K562 (cell line): ENCODE data around the gene BEST2. TPM values are rescaled to one million over a fixed set of nuclear protein-coding genes. Genes with fewer than 3 reads are reported as not detected.

ENCODE experiments used
- CBFA2T2 ChIP-seq: fragments of 450-650 bp; conservative IDR thresholded peaks from 2 replicates; pipeline ENCODE4 v1.6.1; 2017; ENCODE audit warnings: mild to moderate bottlenecking
- DPF2 ChIP-seq: fragments of 450-650 bp; IDR thresholded peaks from 2 replicates; pipeline ENCODE4 v1.6.1; 2016
- E2F5 ChIP-seq: sonication (generic); formaldehyde crosslinking; IDR thresholded peaks from 2 replicates; pipeline ENCODE4 v1.8.0; 2022; ENCODE audit warnings: mild to moderate bottlenecking, missing genetic modification reagents
- E2F8 ChIP-seq: fragments of 450-650 bp; IDR thresholded peaks from 2 replicates; pipeline ENCODE4 v1.7.1; 2018; ENCODE audit warnings: mild to moderate bottlenecking, low read depth; ENCODE audit not compliant: partially characterized antibody
- ESRRA ChIP-seq: fragments of 450-650 bp; IDR thresholded peaks from 2 replicates; pipeline ENCODE4 v1.6.1; 2014; ENCODE audit warnings: low read depth, mild to moderate bottlenecking, moderate library complexity, borderline replicate concordance
- GABPA ChIP-seq: fragments of 200-800 bp; sonication (Bioruptor generic); conservative IDR thresholded peaks from 2 replicates; pipeline ENCODE4 v1.6.1; 2016; ENCODE audit warnings: low read depth, missing genetic modification characterization, missing compliant biosample characterization
- GABPB1 ChIP-seq: sonication (generic); formaldehyde crosslinking; IDR thresholded peaks from 2 replicates; pipeline ENCODE4 v1.8.0; 2022; ENCODE audit warnings: mild to moderate bottlenecking, missing genetic modification reagents
- KDM4B ChIP-seq, 2 experiments: fragments of 450-650 bp in 1 of 2; sonication (generic) in 1 of 2; IDR thresholded peaks; 2 replicates each; pipeline ENCODE4 v1.6.1; 2016 to 2017; ENCODE audit warnings: borderline replicate concordance in 2 of 2, antibody characterized with exemption in 1 of 2, low read depth in 1 of 2, mild to moderate bottlenecking in 1 of 2
- SPI1 ChIP-seq: IDR thresholded peaks from 2 replicates; pipeline ENCODE4 v1.6.1; 2011; ENCODE audit warnings: low read depth, low read length, control low read depth, borderline replicate concordance
- TRIM24 ChIP-seq, 2 experiments: fragments of 450-650 bp; IDR thresholded peaks; 2 replicates each; pipeline ENCODE4 v1.6.1; 2016
- ZNF217 ChIP-seq: sonication (generic); formaldehyde crosslinking; IDR thresholded peaks from 2 replicates; pipeline ENCODE4 v1.8.0; 2022; ENCODE audit warnings: mild to moderate bottlenecking, missing genetic modification reagents
- ZNF239 ChIP-seq: fragments of 250-450 bp; sonication (Bioruptor Pico); IDR thresholded peaks from 2 replicates; pipeline ENCODE4 v1.4.0; 2020; ENCODE audit warnings: mild to moderate bottlenecking
- ZNF274 ChIP-seq: IDR thresholded peaks from 2 replicates; pipeline ENCODE4 v1.6.1; 2011; ENCODE audit warnings: low read depth, mild to moderate bottlenecking, low read length, moderate library complexity, borderline replicate concordance
- ZNF778 ChIP-seq: fragments of 450-650 bp; formaldehyde crosslinking; IDR thresholded peaks from 2 replicates; pipeline ENCODE4 v1.4.0; 2020; ENCODE audit warnings: mild to moderate bottlenecking, moderate library complexity
- polyA plus RNA-seq, 8 experiments: library from polyadenylated mRNA; depleted of rRNA in 4 of 8; stranded (reverse) in 5 of 8; unstranded in 3 of 8; fragments of >200 nt; fragmentation: Nextera tagmentation in 2 of 8; fragmentation: Illumina TruSeq in 1 of 8; extraction: Ambion mirVana in 2 of 8; extraction: Trizol in 1 of 8; gene quantifications; 2 replicates each; pipeline versions ENCODE4 v1.2.1 to v1.2.3, GENCODE V29; 2011 to 2014; ENCODE audit warnings: inconsistent platforms in 1 of 8, missing spikeins in 1 of 8
- total RNA-seq, 7 experiments: library from RNA; depleted of rRNA in 6 of 7; stranded (reverse); fragments of >200 nt in 6 of 7; fragmentation: Illumina TruSeq in 2 of 7; extraction: Trizol in 2 of 7; gene quantifications; 2 replicates each; pipeline versions ENCODE4 v1.2.1 to v1.2.3, GENCODE V29; 2011 to 2021; ENCODE audit warnings: low replicate concordance in 1 of 7
- TF ChIP-seq, protein P1 (sequence below): fragments of 250-450 bp; sonication (Bioruptor Pico); IDR thresholded peaks from 2 replicates; pipeline ENCODE4 v1.5.0; 2020; ENCODE audit warnings: mild to moderate bottlenecking, borderline replicate concordance
- TF ChIP-seq, protein P2 (sequence below): fragments of 450-650 bp; IDR thresholded peaks from 2 replicates; pipeline ENCODE4 v1.6.1; 2017; ENCODE audit warnings: antibody characterized with exemption, mild to moderate bottlenecking

BEST2 gene
- total and polyA plus RNA-seq, 9 of the 15 experiments (the other 6 are each of a cell fraction or from before 2014, with no cell fraction given) = not detected

DNA sequence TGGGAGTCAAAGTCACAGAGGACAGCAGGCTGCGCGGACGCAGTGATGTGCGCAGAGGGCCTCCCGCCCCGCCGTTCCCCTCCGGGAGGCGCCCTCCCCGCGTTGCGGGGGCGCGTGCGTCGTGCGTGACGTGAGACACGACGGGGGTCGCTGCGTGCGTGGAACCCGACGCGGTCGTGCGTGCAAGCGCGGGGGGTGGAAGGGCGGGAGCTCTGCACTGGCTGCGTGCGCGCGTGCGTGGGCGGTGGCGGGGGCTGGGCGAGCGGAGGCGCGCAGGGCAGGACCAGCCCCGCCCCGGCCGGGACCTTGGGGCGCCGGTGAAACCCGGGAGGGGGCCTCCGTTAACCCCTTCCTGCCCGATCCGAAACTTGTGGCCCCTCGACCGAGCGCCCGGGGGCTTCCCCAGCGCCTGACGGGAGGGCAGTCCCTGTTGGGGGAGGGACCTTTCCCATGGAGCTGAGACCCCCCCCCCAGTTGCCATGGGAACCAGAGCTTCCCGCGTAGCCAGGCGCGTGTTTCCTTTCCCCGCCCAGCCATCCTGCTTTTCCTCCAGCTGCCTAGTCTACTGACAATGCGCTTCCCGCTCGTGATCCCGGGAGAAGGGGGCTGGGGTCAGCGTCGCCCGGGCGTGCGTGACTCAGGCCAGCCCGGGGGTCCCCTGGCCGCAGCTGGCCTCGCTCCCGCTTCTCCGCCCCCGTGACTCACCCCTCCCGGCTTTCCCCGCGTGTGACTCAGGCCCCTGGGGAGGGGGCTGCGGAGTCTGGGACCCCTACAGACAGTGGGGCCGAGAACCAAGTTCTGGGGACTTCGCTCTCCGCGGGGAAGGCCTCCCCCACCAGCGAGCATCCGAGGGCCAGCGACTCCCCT lies 31.1 kb downstream of the BEST2 start (continued):
- no peak for TF ChIP-seq ZNF217 (CRISPR knock-in tag)
- TF ChIP-seq ZNF274 = no peak
- no peak for TF ChIP-seq ZNF778
- peak; percentile 61 for TF ChIP-seq E2F8
- peak in 1 of 2 experiments; percentile 23; a peak in 1 of 4 replicates for TF ChIP-seq KDM4B (IDR thresholded peaks at IDR 0.05; ENCODE audit: borderline replicate concordance in 2 of 2, low read depth in 1 of 2)
- TF ChIP-seq E2F5 = peak; percentile 75; the same call in 1 of the 2 replicates
- no peak for TF ChIP-seq ZNF239
- 0 out of 2 replicates have a peak, but pooled peaks have one; percentile 5 for TF ChIP-seq CBFA2T2
- TF ChIP-seq, protein P1, sequence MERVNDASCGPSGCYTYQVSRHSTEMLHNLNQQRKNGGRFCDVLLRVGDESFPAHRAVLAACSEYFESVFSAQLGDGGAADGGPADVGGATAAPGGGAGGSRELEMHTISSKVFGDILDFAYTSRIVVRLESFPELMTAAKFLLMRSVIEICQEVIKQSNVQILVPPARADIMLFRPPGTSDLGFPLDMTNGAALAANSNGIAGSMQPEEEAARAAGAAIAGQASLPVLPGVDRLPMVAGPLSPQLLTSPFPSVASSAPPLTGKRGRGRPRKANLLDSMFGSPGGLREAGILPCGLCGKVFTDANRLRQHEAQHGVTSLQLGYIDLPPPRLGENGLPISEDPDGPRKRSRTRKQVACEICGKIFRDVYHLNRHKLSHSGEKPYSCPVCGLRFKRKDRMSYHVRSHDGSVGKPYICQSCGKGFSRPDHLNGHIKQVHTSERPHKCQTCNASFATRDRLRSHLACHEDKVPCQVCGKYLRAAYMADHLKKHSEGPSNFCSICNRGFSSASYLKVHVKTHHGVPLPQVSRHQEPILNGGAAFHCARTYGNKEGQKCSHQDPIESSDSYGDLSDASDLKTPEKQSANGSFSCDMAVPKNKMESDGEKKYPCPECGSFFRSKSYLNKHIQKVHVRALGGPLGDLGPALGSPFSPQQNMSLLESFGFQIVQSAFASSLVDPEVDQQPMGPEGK (CRISPR knock-in tag) = peak; percentile 71; the same call in 1 of the 2 replicates
- 0 out of 4 replicates have a peak, but pooled peaks of 1 of the 2 experiments have one; percentile 10 for TF ChIP-seq TRIM24 (IDR thresholded peaks at IDR 0.05)
- TF ChIP-seq GABPB1 (CRISPR knock-in tag) = peak; percentile 71
- TF ChIP-seq ESRRA = peak; percentile 86
- no peak for TF ChIP-seq SPI1
- TF ChIP-seq, protein P2, sequence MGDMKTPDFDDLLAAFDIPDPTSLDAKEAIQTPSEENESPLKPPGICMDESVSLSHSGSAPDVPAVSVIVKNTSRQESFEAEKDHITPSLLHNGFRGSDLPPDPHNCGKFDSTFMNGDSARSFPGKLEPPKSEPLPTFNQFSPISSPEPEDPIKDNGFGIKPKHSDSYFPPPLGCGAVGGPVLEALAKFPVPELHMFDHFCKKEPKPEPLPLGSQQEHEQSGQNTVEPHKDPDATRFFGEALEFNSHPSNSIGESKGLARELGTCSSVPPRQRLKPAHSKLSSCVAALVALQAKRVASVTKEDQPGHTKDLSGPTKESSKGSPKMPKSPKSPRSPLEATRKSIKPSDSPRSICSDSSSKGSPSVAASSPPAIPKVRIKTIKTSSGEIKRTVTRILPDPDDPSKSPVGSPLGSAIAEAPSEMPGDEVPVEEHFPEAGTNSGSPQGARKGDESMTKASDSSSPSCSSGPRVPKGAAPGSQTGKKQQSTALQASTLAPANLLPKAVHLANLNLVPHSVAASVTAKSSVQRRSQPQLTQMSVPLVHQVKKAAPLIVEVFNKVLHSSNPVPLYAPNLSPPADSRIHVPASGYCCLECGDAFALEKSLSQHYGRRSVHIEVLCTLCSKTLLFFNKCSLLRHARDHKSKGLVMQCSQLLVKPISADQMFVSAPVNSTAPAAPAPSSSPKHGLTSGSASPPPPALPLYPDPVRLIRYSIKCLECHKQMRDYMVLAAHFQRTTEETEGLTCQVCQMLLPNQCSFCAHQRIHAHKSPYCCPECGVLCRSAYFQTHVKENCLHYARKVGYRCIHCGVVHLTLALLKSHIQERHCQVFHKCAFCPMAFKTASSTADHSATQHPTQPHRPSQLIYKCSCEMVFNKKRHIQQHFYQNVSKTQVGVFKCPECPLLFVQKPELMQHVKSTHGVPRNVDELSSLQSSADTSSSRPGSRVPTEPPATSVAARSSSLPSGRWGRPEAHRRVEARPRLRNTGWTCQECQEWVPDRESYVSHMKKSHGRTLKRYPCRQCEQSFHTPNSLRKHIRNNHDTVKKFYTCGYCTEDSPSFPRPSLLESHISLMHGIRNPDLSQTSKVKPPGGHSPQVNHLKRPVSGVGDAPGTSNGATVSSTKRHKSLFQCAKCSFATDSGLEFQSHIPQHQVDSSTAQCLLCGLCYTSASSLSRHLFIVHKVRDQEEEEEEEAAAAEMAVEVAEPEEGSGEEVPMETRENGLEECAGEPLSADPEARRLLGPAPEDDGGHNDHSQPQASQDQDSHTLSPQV = peak; percentile 83
- TF ChIP-seq DPF2 = peak; percentile 43; the same call in 1 of the 2 replicates
- peak; percentile 31; the same call in 1 of the 2 replicates for TF ChIP-seq GABPA (tag)
